Transverse colon (tissue), 4 donors: ENCODE data around the gene AP1G2. TPM values are rescaled to one million over a fixed set of nuclear protein-coding genes. Genes with fewer than 3 reads are reported as not detected.

Source experiments
- DNase-seq: peaks from one replicate; pipeline ENCODE4 v3.0.0-alpha.2; 2019
- H3K27ac ChIP-seq, 4 donors: fragments of 200-600 bp; sonication (generic); 2 replicates each; pipeline ENCODE4 v1.5.1; 2016 to 2018; ENCODE audit warnings: inconsistent platforms in 4 of 4
- H3K27me3 ChIP-seq: fragments of 200-600 bp; sonication (generic); 2 replicates; pipeline ENCODE4 v1.5.1; 2017; ENCODE audit warnings: inconsistent platforms
- H3K36me3 ChIP-seq, 4 donors: fragments of 200-600 bp; sonication (generic); 2 replicates each; pipeline ENCODE4 v1.5.1; 2017 to 2019; ENCODE audit warnings: inconsistent platforms in 4 of 4
- H3K4me1 ChIP-seq, 4 donors: fragments of 200-600 bp; sonication (generic); 2 replicates each; pipeline ENCODE4 v1.5.1; 2017 to 2020; ENCODE audit warnings: inconsistent platforms in 4 of 4
- H3K4me3 ChIP-seq, 4 donors: fragments of 200-600 bp; sonication (generic); 1 replicate in 1 of 4; 2 replicates in 3 of 4; pipeline versions ENCODE4 v1.5.1 to v1.6.1; 2017 to 2019; ENCODE audit warnings: inconsistent platforms in 4 of 4
- H3K9me3 ChIP-seq, 2 donors: fragments of 200-600 bp; sonication (generic); 2 replicates each; pipeline ENCODE4 v1.5.1; 2017 to 2019; ENCODE audit warnings: inconsistent platforms in 2 of 2
- CTCF ChIP-seq, 5 experiments: fragments of 200-600 bp in 3 of 5; fragments of 450-650 bp in 2 of 5; sonication (generic) in 3 of 5; IDR thresholded peaks; 1 replicate in 2 of 5; 2 replicates in 3 of 5; pipeline ENCODE4 v1.5.1; 2016 to 2017; ENCODE audit warnings: antibody characterized with exemption in 5 of 5, inconsistent platforms in 3 of 5, mild to moderate bottlenecking in 2 of 5, moderate library complexity in 1 of 5
- EP300 ChIP-seq: sonication (generic); formaldehyde crosslinking; IDR thresholded peaks from one replicate; pipeline ENCODE4 v1.6.1; 2017; ENCODE audit warnings: antibody characterized with exemption, low read depth
- POLR2A ChIP-seq: fragments of 450-650 bp; IDR thresholded peaks from one replicate; pipeline ENCODE4 v1.6.1; 2016; ENCODE audit warnings: antibody characterized with exemption, mild to moderate bottlenecking, moderate library complexity
- POLR2AphosphoS5 ChIP-seq, 3 donors: sonication (generic); formaldehyde crosslinking; IDR thresholded peaks; one replicate each; pipeline ENCODE4 v1.6.1; 2016; ENCODE audit warnings: antibody characterized with exemption in 3 of 3
- WGBS, 2 donors: methylation state at CpG; one replicate each; pipeline ENCODE4 v1.1.5; 2018; ENCODE audit warnings: low coverage in 1 of 2; 5-methylcytosine and 5-hydroxymethylcytosine counted together
- in situ Hi-C, 4 donors: fragments of 200-750 bp; cut with MboI; loops; one replicate each; pipeline versions ENCODE4 v1.15.0 to v1.15.1; 2017; ENCODE audit warnings: low sequenced_read_pairs in 3 of 4, low pct_ligation_motif_present in 1 of 4, low pct_unique_long_range_greater_than_20kb in 1 of 4
- intact Hi-C: fragments of 100-400 bp; cut with DNase I; formaldehyde crosslinking; loops from one replicate; pipeline ENCODE4 v1.15.1; 2023; ENCODE audit warnings: low total_unique reads
- total RNA-seq, 4 donors: library from RNA; depleted of rRNA; stranded (reverse); fragments of >200 nt; gene quantifications; one replicate each; pipeline ENCODE4 v1.1.0, GENCODE V29; 2016

AP1G2 gene
- total RNA-seq, 4 donors from 2014 or later: 163 to 508 (median 237) TPM

- H3K27me3 ChIP-seq: no peaks in the 10 kb centered on the region
- TF ChIP-seq EP300 (no peak), CTCF (IDR thresholded peaks at IDR 0.05) (no peak), POLR2AphosphoS5 (IDR thresholded peaks at IDR 0.05) (no peak), POLR2A (no peak)
- in situ Hi-C loops: no loop called here
- no peak overlapping the region for H3K4me3 ChIP-seq
- H3K27ac ChIP-seq: no peak overlapping the region
- WGBS, 2 donors: 71 to 89% methylated on average over 1 to 12 of the region's 12 CpGs
- H3K4me1 ChIP-seq: no peaks in the 10 kb centered on the region
- intact Hi-C loops: no loop called here
- H3K9me3 ChIP-seq: no peaks in the 10 kb centered on the region
- DNase-seq: no peak
- H3K36me3 ChIP-seq: no peaks in the 10 kb centered on the region
Measured at GRCh38 chr14:23602181-23603095, 34.8 kb upstream of the AP1G2 start.

GRCh38 chr14:23601845-23602180 lies 34.2 kb upstream of the AP1G2 start:
- WGBS, 2 donors: 63 to 80% methylated on average over 1 of the region's 1 CpG
- no peaks in the 10 kb centered on the region for H3K27me3 ChIP-seq
- no peaks in the 10 kb centered on the region for H3K4me1 ChIP-seq
- no peaks in the 10 kb centered on the region for H3K36me3 ChIP-seq
- TF ChIP-seq EP300 (no peak), POLR2AphosphoS5 (IDR thresholded peaks at IDR 0.05) (no peak), CTCF (IDR thresholded peaks at IDR 0.05) (no peak), POLR2A (no peak)
- in situ Hi-C loops (no loop called here), intact Hi-C loops (no loop called here)
- DNase-seq: no peak
- no peaks in the 10 kb centered on the region for H3K9me3 ChIP-seq
- no peak overlapping the region for H3K4me3 ChIP-seq
- no peak overlapping the region for H3K27ac ChIP-seq

GRCh38 chr14:23601424-23601823 lies 33.8 kb upstream of the AP1G2 start:
- Histone ChIP-seq H3K36me3 (no peaks in the 10 kb centered on the region), H3K27ac (no peak overlapping the region), H3K4me1 (no peaks in the 10 kb centered on the region), H3K9me3 (no peaks in the 10 kb centered on the region), H3K27me3 (no peaks in the 10 kb centered on the region), H3K4me3 (no peak overlapping the region)
- TF ChIP-seq CTCF (IDR thresholded peaks at IDR 0.05) (no peak), EP300 (no peak), POLR2A (no peak), POLR2AphosphoS5 (IDR thresholded peaks at IDR 0.05) (no peak)
- intact Hi-C loops (no loop called here), in situ Hi-C loops (no loop called here)
- DNase-seq: no peak

GRCh38 chr14:23600806-23601205 lies 33.2 kb upstream of the AP1G2 start:
- H3K36me3 ChIP-seq: no peaks in the 10 kb centered on the region
- H3K4me1 ChIP-seq: no peaks in the 10 kb centered on the region
- H3K9me3 ChIP-seq: no peaks in the 10 kb centered on the region
- TF ChIP-seq POLR2A (no peak), POLR2AphosphoS5 (IDR thresholded peaks at IDR 0.05) (no peak), CTCF (IDR thresholded peaks at IDR 0.05) (no peak), EP300 (no peak)
- H3K27me3 ChIP-seq: no peaks in the 10 kb centered on the region
- no peak overlapping the region for H3K4me3 ChIP-seq
- H3K27ac ChIP-seq: no peak overlapping the region
- intact Hi-C loops (no loop called here), in situ Hi-C loops (no loop called here)
- WGBS, 2 donors: 100% methylated on average over 1 of the region's 1 CpG; no CpG with 5 or more reads in 1 of the 2 donors
- no peak for DNase-seq
